ENCODE results near the gene ITCH.

The ITCH gene

GRCh38 chr20:34535301-34535840 is 172.3 kb downstream of the ITCH start:
- Histone ChIP-seq H3K9me3 (no peaks in the 10 kb centered on the region), H3K27me3 (no peaks in the 10 kb centered on the region), H3K4me3 (no peak overlapping the region), H3K4me1 (no peaks in the 10 kb centered on the region), H3K36me3 (peaks cover 58 to 94% (median 87%) of the 10 kb centered on the region in 3 donors), H3K27ac (no peak overlapping the region)
- TF ChIP-seq CTCF (IDR thresholded peaks at IDR 0.05), result no peak
- no peak for DNase-seq
- intact Hi-C loops (cut with DNase I; ENCODE audit: low total_unique reads), result no loop called here

- no peak for DNase-seq
- intact Hi-C loops (cut with DNase I; ENCODE audit: low total_unique reads), result no loop called here
- no peaks in the 10 kb centered on the region for H3K9me3 ChIP-seq
- no peak overlapping the region for H3K4me3 ChIP-seq
- no peak for TF ChIP-seq CTCF (IDR thresholded peaks at IDR 0.05)
- peaks cover 63 to 94% (median 88%) of the 10 kb centered on the region in 3 donors for H3K36me3 ChIP-seq
- no peak overlapping the region for H3K27ac ChIP-seq
- no peaks in the 10 kb centered on the region for H3K27me3 ChIP-seq
- no peaks in the 10 kb centered on the region for H3K4me1 ChIP-seq
Measured at GRCh38 chr20:34535857-34536256, 172.8 kb downstream of the ITCH start.

GRCh38 chr20:34536798-34537394 is 173.8 kb downstream of the ITCH start:
- Histone ChIP-seq H3K4me3 (no peak overlapping the region), H3K27me3 (no peaks in the 10 kb centered on the region), H3K4me1 (no peaks in the 10 kb centered on the region), H3K9me3 (no peaks in the 10 kb centered on the region), H3K36me3 (peaks cover 74 to 95% (median 94%) of the 10 kb centered on the region in 3 donors), H3K27ac (no peak overlapping the region)
- DNase-seq, result peak in 1 of 2 donors; percentile 37
- peak; percentile 12 to 15 for TF ChIP-seq CTCF (IDR thresholded peaks at IDR 0.05)
- intact Hi-C loops (cut with DNase I; ENCODE audit: low total_unique reads), result no loop called here

- Histone ChIP-seq H3K36me3 (peaks cover 74 to 94% (median 87%) of the 10 kb centered on the region in 3 donors), H3K27ac (no peak overlapping the region)
- intact Hi-C loops (cut with DNase I; ENCODE audit: low total_unique reads), result no loop called here
Measured at GRCh38 chr20:34537651-34538050, 174.6 kb downstream of the ITCH start.

GRCh38 chr20:34538671-34539123 is 175.6 kb downstream of the ITCH start:
- Histone ChIP-seq H3K4me1 (no peaks in the 10 kb centered on the region), H3K27me3 (no peaks in the 10 kb centered on the region), H3K9me3 (no peaks in the 10 kb centered on the region), H3K4me3 (no peak overlapping the region), H3K36me3 (peaks cover 64 to 86% (median 77%) of the 10 kb centered on the region in 3 donors), H3K27ac (no peak overlapping the region)
- DNase-seq, result peak in 1 of 2 donors; percentile 52
- TF ChIP-seq CTCF (IDR thresholded peaks at IDR 0.05), result peak; percentile 59 to 61
- intact Hi-C loops (cut with DNase I; ENCODE audit: low total_unique reads), result no loop called here

More at GRCh38 chr20:34537651-34538050, 174.6 kb downstream of the ITCH start:
- Histone ChIP-seq H3K9me3 (no peaks in the 10 kb centered on the region), H3K27me3 (no peaks in the 10 kb centered on the region), H3K4me1 (no peaks in the 10 kb centered on the region), H3K4me3 (no peak overlapping the region)
- no peak for TF ChIP-seq CTCF (IDR thresholded peaks at IDR 0.05)
- DNase-seq, result no peak

Data from tibial artery (tissue), 4 donors.